ENCODE data around the gene PARD6A. TPM values are rescaled to one million over a fixed set of nuclear protein-coding genes. Genes with fewer than 3 reads are reported as not detected.

PARD6A gene
- total RNA-seq, 1 donor from 2014 or later = 7.5 TPM

GRCh38 chr16:67674851-67675578, 14.3 kb downstream of the PARD6A start:
- no peaks in the 10 kb centered on the region for H3K4me1 Mint-ChIP-seq
- H3K27ac Mint-ChIP-seq (ENCODE audit: unreplicated experiment) = no peak overlapping the region
- no peak overlapping the region for H3K4me3 Mint-ChIP-seq
- no peak for TF ChIP-seq CTCF (conservative IDR thresholded peaks at IDR 0.05)
- no peaks in the 10 kb centered on the region for H3K36me3 Mint-ChIP-seq (ENCODE audit: low read depth)
- DNase-seq (ENCODE audit: low read depth, low spot score) = no peak
- H3K9me3 Mint-ChIP-seq = no peaks in the 10 kb centered on the region
- H3K27me3 Mint-ChIP-seq (ENCODE audit: low read depth) = no peaks in the 10 kb centered on the region

- H3K36me3 Mint-ChIP-seq (ENCODE audit: low read depth) = no peaks in the 10 kb centered on the region
- H3K27ac Mint-ChIP-seq (ENCODE audit: unreplicated experiment) = peak overlapping the region; percentile 78
- no peak for DNase-seq (ENCODE audit: low read depth, low spot score)
- no peak overlapping the region for H3K4me3 Mint-ChIP-seq
- no peaks in the 10 kb centered on the region for H3K27me3 Mint-ChIP-seq (ENCODE audit: low read depth)
- H3K9me3 Mint-ChIP-seq = no peaks in the 10 kb centered on the region
- H3K4me1 Mint-ChIP-seq = no peaks in the 10 kb centered on the region
- no peak for TF ChIP-seq CTCF (conservative IDR thresholded peaks at IDR 0.05)
Measured at GRCh38 chr16:67675579-67675935, 14.8 kb downstream of the PARD6A start.

GRCh38 chr16:67675999-67676398, 15.2 kb downstream of the PARD6A start:
- Mint-ChIP-seq H3K36me3 (ENCODE audit: low read depth) (no peaks in the 10 kb centered on the region), H3K27me3 (ENCODE audit: low read depth) (no peaks in the 10 kb centered on the region), H3K9me3 (no peaks in the 10 kb centered on the region), H3K4me1 (no peaks in the 10 kb centered on the region), H3K27ac (ENCODE audit: unreplicated experiment) (peak overlapping the region; percentile 78), H3K4me3 (no peak overlapping the region)
- DNase-seq (ENCODE audit: low read depth, low spot score) = no peak
- no peak for TF ChIP-seq CTCF (conservative IDR thresholded peaks at IDR 0.05)

- H3K9me3 Mint-ChIP-seq = no peaks in the 10 kb centered on the region
- H3K4me1 Mint-ChIP-seq = no peaks in the 10 kb centered on the region
- H3K27ac Mint-ChIP-seq (ENCODE audit: unreplicated experiment) = no peak overlapping the region
- no peak for TF ChIP-seq CTCF (conservative IDR thresholded peaks at IDR 0.05)
- H3K4me3 Mint-ChIP-seq = no peak overlapping the region
- DNase-seq (ENCODE audit: low read depth, low spot score) = no peak
- no peaks in the 10 kb centered on the region for H3K27me3 Mint-ChIP-seq (ENCODE audit: low read depth)
- H3K36me3 Mint-ChIP-seq (ENCODE audit: low read depth) = no peaks in the 10 kb centered on the region
Measured at GRCh38 chr16:67676516-67676915, 15.8 kb downstream of the PARD6A start.

GRCh38 chr16:67676939-67677338, 16.2 kb downstream of the PARD6A start:
- no peaks in the 10 kb centered on the region for H3K27me3 Mint-ChIP-seq (ENCODE audit: low read depth)
- no peak overlapping the region for H3K27ac Mint-ChIP-seq (ENCODE audit: unreplicated experiment)

More at GRCh38 chr16:67676939-67677338, 16.2 kb downstream of the PARD6A start:
- no peak for TF ChIP-seq CTCF (conservative IDR thresholded peaks at IDR 0.05)
- Mint-ChIP-seq H3K4me3 (no peak overlapping the region), H3K36me3 (ENCODE audit: low read depth) (no peaks in the 10 kb centered on the region), H3K9me3 (no peaks in the 10 kb centered on the region), H3K4me1 (no peaks in the 10 kb centered on the region)
- no peak for DNase-seq (ENCODE audit: low read depth, low spot score)
